Measurements from ENCODE around the gene TAAR1. TPM values are rescaled to one million over a fixed set of nuclear protein-coding genes. Genes with fewer than 3 reads are reported as not detected.

The TAAR1 gene
- total and polyA plus RNA-seq, 2 donors (not counting 1 experiment from before 2014, with no cell fraction given): not detected

DNA sequence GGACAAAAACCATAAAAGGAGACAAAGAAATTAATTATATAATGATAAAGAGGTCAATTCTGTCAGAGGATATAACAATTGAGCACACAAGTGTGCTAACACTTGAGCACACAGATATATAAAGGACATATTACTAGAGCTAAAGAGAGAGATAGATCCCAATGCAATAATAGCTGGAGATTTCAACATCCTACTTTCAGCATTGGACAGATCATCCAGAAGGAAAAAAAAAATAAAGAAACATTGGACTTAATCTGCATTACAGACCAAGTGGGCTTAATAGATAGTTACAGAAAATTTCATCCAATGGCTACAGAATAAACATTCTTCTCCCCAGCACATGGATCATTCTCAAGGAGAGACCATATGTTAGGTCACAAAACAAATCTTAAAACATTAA lies 45.0 kb upstream of the TAAR1 start:
- Histone ChIP-seq H3K4me1 (ENCODE audit: control insufficient read depth in 2 of 2, insufficient read depth in 2 of 2, low read length in 2 of 2) (no peaks in the 10 kb centered on the region), H3K9ac (ENCODE audit: low read length) (no peak overlapping the region), H3K79me2 (ENCODE audit: control insufficient read depth, insufficient read depth, low read length) (no peaks in the 10 kb centered on the region), H3K36me3 (replicated peaks in 1 of 2; ENCODE audit: control extremely low read depth in 1 of 2, control insufficient read depth in 1 of 2, extremely low read depth in 1 of 2, insufficient read depth in 2 of 2, low read length in 1 of 2) (no peaks in the 10 kb centered on the region), H4K20me1 (ENCODE audit: control insufficient read depth, insufficient read depth, low read length, poor library complexity, severe bottlenecking) (no peaks in the 10 kb centered on the region), H3K27me3 (replicated peaks in 1 of 4; ENCODE audit: control extremely low read depth in 1 of 4, control insufficient read depth in 3 of 4, insufficient read depth in 4 of 4, low read length in 3 of 4) (peaks cover 0 to 8% (median 6%) of the 10 kb centered on the region in 4 experiments), H3K27ac (ENCODE audit: low read length in 2 of 2) (no peak overlapping the region), H2AFZ (ENCODE audit: insufficient read depth, low read depth, low read length, poor library complexity, severe bottlenecking) (no peak overlapping the region), H3K4me2 (replicated peaks; ENCODE audit: low read depth, low read length, poor library complexity, severe bottlenecking) (no peak overlapping the region), H3K9me3 (ENCODE audit: control extremely low read depth in 1 of 3, control insufficient read depth in 2 of 3, insufficient read depth in 1 of 3, low read length in 2 of 3) (peaks cover 0 to 2% (median 0%) of the 10 kb centered on the region in 3 donors), H3K4me3 (ENCODE audit: control extremely low read depth in 1 of 5, extremely low read depth in 1 of 5, insufficient read depth in 1 of 5, low read depth in 2 of 5, low read length in 4 of 5) (no peak overlapping the region)
- ChIA-PET POLR2A (interaction anchor here (0.7 kb wide), 1 partner anchor 95 kb away, joined by 3 read pairs; no protein-coding TSS in a partner anchor), CTCF (no interaction called here)
- H3K9me3 Mint-ChIP-seq (ENCODE audit: insufficient read depth): no peaks in the 10 kb centered on the region
- peaks cover 4% of the 10 kb centered on the region for H3K4me1 Mint-ChIP-seq
- H3K27ac Mint-ChIP-seq: no peak overlapping the region
- intact Hi-C loops (cut with micrococcal nuclease): no loop called here
- no peak overlapping the region for H3K4me3 Mint-ChIP-seq
- TF ChIP-seq, protein P1, sequence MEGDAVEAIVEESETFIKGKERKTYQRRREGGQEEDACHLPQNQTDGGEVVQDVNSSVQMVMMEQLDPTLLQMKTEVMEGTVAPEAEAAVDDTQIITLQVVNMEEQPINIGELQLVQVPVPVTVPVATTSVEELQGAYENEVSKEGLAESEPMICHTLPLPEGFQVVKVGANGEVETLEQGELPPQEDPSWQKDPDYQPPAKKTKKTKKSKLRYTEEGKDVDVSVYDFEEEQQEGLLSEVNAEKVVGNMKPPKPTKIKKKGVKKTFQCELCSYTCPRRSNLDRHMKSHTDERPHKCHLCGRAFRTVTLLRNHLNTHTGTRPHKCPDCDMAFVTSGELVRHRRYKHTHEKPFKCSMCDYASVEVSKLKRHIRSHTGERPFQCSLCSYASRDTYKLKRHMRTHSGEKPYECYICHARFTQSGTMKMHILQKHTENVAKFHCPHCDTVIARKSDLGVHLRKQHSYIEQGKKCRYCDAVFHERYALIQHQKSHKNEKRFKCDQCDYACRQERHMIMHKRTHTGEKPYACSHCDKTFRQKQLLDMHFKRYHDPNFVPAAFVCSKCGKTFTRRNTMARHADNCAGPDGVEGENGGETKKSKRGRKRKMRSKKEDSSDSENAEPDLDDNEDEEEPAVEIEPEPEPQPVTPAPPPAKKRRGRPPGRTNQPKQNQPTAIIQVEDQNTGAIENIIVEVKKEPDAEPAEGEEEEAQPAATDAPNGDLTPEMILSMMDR (IDR thresholded peaks at IDR 0.05): no peak
- TF ChIP-seq EZH2 (IDR thresholded peaks at IDR 0.05; ENCODE audit: borderline replicate concordance, insufficient read depth, low read depth, low read length, poor library complexity, severe bottlenecking): no peak
- DNase-seq: no peak
- H3K27me3 Mint-ChIP-seq: peaks cover 5% of the 10 kb centered on the region
- ATAC-seq (ENCODE audit: low read depth): no peak

DNA sequence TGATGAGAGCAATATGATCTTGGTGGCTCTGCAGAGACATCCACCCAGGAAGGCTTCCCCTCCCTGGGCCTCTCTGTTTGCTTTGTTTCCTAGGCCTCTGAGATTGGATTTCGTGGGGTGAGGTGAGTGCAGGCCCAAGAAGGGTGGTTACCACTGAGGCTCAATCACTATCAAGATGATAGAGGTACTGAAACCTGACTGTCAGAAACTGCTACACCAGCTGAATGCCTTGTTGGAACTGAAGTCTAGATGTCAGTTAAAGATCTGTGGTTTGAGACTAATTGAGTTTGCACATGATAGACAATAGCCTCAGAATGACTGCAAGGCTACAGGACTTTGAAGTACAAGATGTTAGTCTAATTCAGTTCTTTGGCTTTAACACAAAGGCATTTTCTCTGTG lies 39.6 kb upstream of the TAAR1 start:
- no peak overlapping the region for H3K4me3 Mint-ChIP-seq
- Histone ChIP-seq H2AFZ (ENCODE audit: insufficient read depth, low read depth, low read length, poor library complexity, severe bottlenecking) (no peak overlapping the region), H3K79me2 (ENCODE audit: control insufficient read depth, insufficient read depth, low read length) (no peaks in the 10 kb centered on the region), H3K4me3 (ENCODE audit: control extremely low read depth in 1 of 5, extremely low read depth in 1 of 5, insufficient read depth in 1 of 5, low read depth in 2 of 5, low read length in 4 of 5) (no peak overlapping the region), H4K20me1 (ENCODE audit: control insufficient read depth, insufficient read depth, low read length, poor library complexity, severe bottlenecking) (no peaks in the 10 kb centered on the region), H3K27me3 (replicated peaks in 1 of 4; ENCODE audit: control extremely low read depth in 1 of 4, control insufficient read depth in 3 of 4, insufficient read depth in 4 of 4, low read length in 3 of 4) (peaks cover 0 to 8% (median 4%) of the 10 kb centered on the region in 4 experiments), H3K27ac (ENCODE audit: low read length in 2 of 2) (no peak overlapping the region), H3K36me3 (replicated peaks in 1 of 2; ENCODE audit: control extremely low read depth in 1 of 2, control insufficient read depth in 1 of 2, extremely low read depth in 1 of 2, insufficient read depth in 2 of 2, low read length in 1 of 2) (no peaks in the 10 kb centered on the region), H3K9me3 (ENCODE audit: control extremely low read depth in 1 of 3, control insufficient read depth in 2 of 3, insufficient read depth in 1 of 3, low read length in 2 of 3) (peaks cover under 1 to 14% (median 9%) of the 10 kb centered on the region in 3 donors), H3K9ac (ENCODE audit: low read length) (no peak overlapping the region), H3K4me1 (ENCODE audit: control insufficient read depth in 2 of 2, insufficient read depth in 2 of 2, low read length in 2 of 2) (no peaks in the 10 kb centered on the region), H3K4me2 (replicated peaks; ENCODE audit: low read depth, low read length, poor library complexity, severe bottlenecking) (no peak overlapping the region)
- H3K27ac Mint-ChIP-seq: no peak overlapping the region
- H3K27me3 Mint-ChIP-seq: peaks cover 5% of the 10 kb centered on the region
- peaks cover 12% of the 10 kb centered on the region for H3K9me3 Mint-ChIP-seq (ENCODE audit: insufficient read depth)
- 0% methylated on average over 1 of the region's 1 CpG for WGBS (ENCODE audit: insufficient coverage)
- TF ChIP-seq EZH2 (IDR thresholded peaks at IDR 0.05; ENCODE audit: borderline replicate concordance, insufficient read depth, low read depth, low read length, poor library complexity, severe bottlenecking): no peak
- TF ChIP-seq, protein P1 (IDR thresholded peaks at IDR 0.05): no peak
- intact Hi-C loops (cut with micrococcal nuclease): no loop called here
- no peak for ATAC-seq (ENCODE audit: low read depth)
- DNase-seq: no peak
- CTCF ChIA-PET: no interaction called here
- POLR2A ChIA-PET: no interaction called here
- H3K4me1 Mint-ChIP-seq: no peaks in the 10 kb centered on the region

Data from B cell (primary cell).